Activated effector memory CD4-positive, alpha-beta T cell treated with Interleukin-2 at 50 U/mL for 16 hours (primary cell): Measurements from ENCODE around the gene LDLRAD3.
A peak's percentile ranks its signal among the peaks of the same experiment; 100 is the strongest.
"Not testable (repeated sequence)": the region's sequence is repeated elsewhere in the genome, so short reads cannot be mapped to it uniquely, and the experiment has no call there.

Experiments
- DNase-seq: peaks from one replicate; pipeline ENCODE4 v3.0.0-alpha.2; 2020

Gene LDLRAD3

GRCh38 chr11:35943713-35944502 is at the start of gene LDLRAD3:
Gene LDLRAD3, plus strand, starts transcription at chr11:35944062. Its CDS starts 37 bp downstream, at chr11:35944099.
- peak; percentile 6 for DNase-seq

GRCh38 chr11:35897019-35897418 is 46.8 kb upstream of the LDLRAD3 start:
- DNase-seq, result no peak

GRCh38 chr11:35902961-35903360 is 40.9 kb upstream of the LDLRAD3 start:
- no peak for DNase-seq

- no peak for DNase-seq
Measured at GRCh38 chr11:35905646-35906276, 38.1 kb upstream of the LDLRAD3 start.

- no peak for DNase-seq
Measured at GRCh38 chr11:35906277-35906661, 37.6 kb upstream of the LDLRAD3 start.

- DNase-seq, result no peak
Measured at GRCh38 chr11:35906681-35907080, 37.2 kb upstream of the LDLRAD3 start.

GRCh38 chr11:35907648-35908431 is 36.0 kb upstream of the LDLRAD3 start:
- DNase-seq, result no peak

GRCh38 chr11:35908432-35908771 is 35.5 kb upstream of the LDLRAD3 start:
- not testable (repeated sequence) for DNase-seq

- DNase-seq, result no peak
Measured at GRCh38 chr11:35909511-35910265, 34.2 kb upstream of the LDLRAD3 start.

- no peak for DNase-seq
Measured at GRCh38 chr11:35911013-35911412, 32.8 kb upstream of the LDLRAD3 start.

GRCh38 chr11:35911616-35912165 is 32.2 kb upstream of the LDLRAD3 start:
- no peak for DNase-seq

- not testable (repeated sequence) for DNase-seq
Measured at GRCh38 chr11:35912436-35912835, 31.4 kb upstream of the LDLRAD3 start.

GRCh38 chr11:35912883-35913624 is 30.8 kb upstream of the LDLRAD3 start:
- no peak for DNase-seq

- no peak for DNase-seq
Measured at GRCh38 chr11:35914816-35915215, 29.0 kb upstream of the LDLRAD3 start.

- DNase-seq, result no peak
Measured at GRCh38 chr11:35916270-35916669, 27.6 kb upstream of the LDLRAD3 start.

GRCh38 chr11:35917676-35918075 is 26.2 kb upstream of the LDLRAD3 start:
- no peak for DNase-seq

GRCh38 chr11:35918716-35919115 is 25.1 kb upstream of the LDLRAD3 start:
- no peak for DNase-seq

- DNase-seq, result no peak
Measured at GRCh38 chr11:35919244-35919643, 24.6 kb upstream of the LDLRAD3 start.

GRCh38 chr11:35923452-35923851 is 20.4 kb upstream of the LDLRAD3 start:
- DNase-seq, result no peak

GRCh38 chr11:35924811-35925210 is 19.1 kb upstream of the LDLRAD3 start:
- DNase-seq, result no peak

GRCh38 chr11:35927104-35927503 is 16.8 kb upstream of the LDLRAD3 start:
- no peak for DNase-seq

GRCh38 chr11:35927682-35928081 is 16.2 kb upstream of the LDLRAD3 start:
- DNase-seq, result no peak
